Endothelial cell of umbilical vein (primary cell): ENCODE results near the gene MCM3.

Source experiments
- CTCF ChIP-seq, 2 donors: IDR thresholded peaks; 1 replicate in 1 of 2; 2 replicates in 1 of 2; pipeline ENCODE4 v1.5.1; 2011; ENCODE audit warnings: low read length in 2 of 2, mild to moderate bottlenecking in 2 of 2, moderate library complexity in 2 of 2, control low read depth in 1 of 2, inconsistent platforms in 1 of 2, low read depth in 1 of 2; ENCODE audit not compliant: insufficient read depth in 1 of 2; ENCODE audit errors: extremely low read depth in 1 of 2
- EZH2 ChIP-seq: IDR thresholded peaks from 2 replicates; pipeline ENCODE4 v1.6.1; 2012; ENCODE audit warnings: borderline replicate concordance, low read depth, mild to moderate bottlenecking, moderate library complexity, low read length, inconsistent platforms; ENCODE audit not compliant: severe bottlenecking
- JUN ChIP-seq: IDR thresholded peaks from 2 replicates; pipeline ENCODE4 v1.6.1; 2011; ENCODE audit warnings: borderline replicate concordance, low read depth; ENCODE audit not compliant: insufficient read length, insufficient read depth
- POLR2A ChIP-seq: IDR thresholded peaks from 2 replicates; pipeline ENCODE4 v1.6.1; 2012; ENCODE audit warnings: low read depth, mild to moderate bottlenecking, control low read depth, low read length
- POLR2AphosphoS5 ChIP-seq: IDR thresholded peaks from 2 replicates; pipeline ENCODE4 v1.6.1; 2012; ENCODE audit warnings: low read depth, mild to moderate bottlenecking, control low read depth, low read length, moderate library complexity; ENCODE audit not compliant: insufficient read depth

GRCh38 chr6:52251113-52251512 is 33.4 kb downstream of the MCM3 start:
- TF ChIP-seq POLR2AphosphoS5 = no peak
- no peak for TF ChIP-seq CTCF (IDR thresholded peaks at IDR 0.05; ENCODE audit: extremely low read depth in 1 of 2, insufficient read depth in 1 of 2, low read depth in 1 of 2, low read length in 2 of 2)
- TF ChIP-seq JUN = no peak
- no peak for TF ChIP-seq POLR2A
- TF ChIP-seq EZH2 = no peak
